Loucy (cell line): ENCODE data around the gene SHROOM3.

Experiments used
- H2AFZ ChIP-seq: fragments of 200-600 bp; sonication (generic); 2 replicates; pipeline ENCODE4 v1.6.0; 2016; ENCODE audit warnings: antibody characterized with exemption, mild to moderate bottlenecking, low read length, moderate library complexity
- H3F3A ChIP-seq: fragments of 200-600 bp; 2 replicates; pipeline ENCODE4 v1.6.0; 2016; ENCODE audit warnings: antibody characterized with exemption, low read depth, mild to moderate bottlenecking
- H3K27me3 ChIP-seq: fragments of 200-600 bp; sonication (generic); 2 replicates; pipeline ENCODE4 v1.6.1; 2014; ENCODE audit warnings: low read length, mild to moderate bottlenecking; ENCODE audit not compliant: insufficient read depth, poor library complexity, severe bottlenecking
- H3K36me3 ChIP-seq: fragments of 200-600 bp; sonication (generic); 2 replicates; pipeline ENCODE4 v1.6.1; 2016; ENCODE audit warnings: low read length; ENCODE audit not compliant: insufficient read depth
- H3K4me1 ChIP-seq: fragments of 200-600 bp; sonication (generic); 2 replicates; pipeline ENCODE4 v1.5.1; 2014; ENCODE audit warnings: low read length, mild to moderate bottlenecking; ENCODE audit not compliant: insufficient read depth, poor library complexity, severe bottlenecking
- H3K4me2 ChIP-seq: fragments of 200-600 bp; sonication (generic); 2 replicates; pipeline ENCODE4 v1.6.0; 2014; ENCODE audit warnings: antibody characterized with exemption, low read length, low read depth, mild to moderate bottlenecking; ENCODE audit not compliant: poor library complexity, severe bottlenecking
- H3K4me3 ChIP-seq: fragments of 200-600 bp; sonication (generic); 2 replicates; pipeline ENCODE4 v1.5.1; 2014; ENCODE audit warnings: low read length, mild to moderate bottlenecking, mixed read lengths; ENCODE audit not compliant: poor library complexity, severe bottlenecking
- H3K79me2 ChIP-seq: fragments of 200-600 bp; sonication (generic); 2 replicates; pipeline ENCODE4 v1.6.1; 2014; ENCODE audit warnings: low read length; ENCODE audit not compliant: insufficient read depth
- H3K9ac ChIP-seq: fragments of 200-600 bp; sonication (generic); 2 replicates; pipeline ENCODE4 v1.6.0; 2014; ENCODE audit warnings: mild to moderate bottlenecking, low read depth, low read length, moderate library complexity; ENCODE audit not compliant: poor library complexity, severe bottlenecking
- H3K9me2 ChIP-seq: fragments of 200-600 bp; sonication (generic); replicated peaks from 2 replicates; pipeline ENCODE4 v1.6.1; 2016; ENCODE audit warnings: low read depth, low read length, mixed read lengths
- H3K9me3 ChIP-seq: fragments of 200-600 bp; sonication (generic); 2 replicates; pipeline ENCODE4 v1.6.1; 2014; ENCODE audit warnings: mild to moderate bottlenecking, antibody characterized with exemption, low read length, low read depth; ENCODE audit not compliant: insufficient read depth
- H4K20me1 ChIP-seq: fragments of 200-600 bp; sonication (generic); 2 replicates; pipeline ENCODE4 v1.6.0; 2014; ENCODE audit warnings: antibody characterized with exemption, low read length, mild to moderate bottlenecking; ENCODE audit not compliant: insufficient read depth, poor library complexity, severe bottlenecking
- EZH2phosphoT487 ChIP-seq: fragments of 200-600 bp; IDR thresholded peaks from 2 replicates; pipeline ENCODE4 v1.6.1; 2018; ENCODE audit warnings: antibody characterized with exemption, mild to moderate bottlenecking, moderate library complexity, borderline replicate concordance
- TF ChIP-seq, protein P1 (sequence below): fragments of 200-600 bp; sonication (generic); conservative IDR thresholded peaks from 2 replicates; pipeline ENCODE4 v1.5.1; 2014; ENCODE audit warnings: mild to moderate bottlenecking, antibody characterized with exemption, low read length

SHROOM3 gene

DNA sequence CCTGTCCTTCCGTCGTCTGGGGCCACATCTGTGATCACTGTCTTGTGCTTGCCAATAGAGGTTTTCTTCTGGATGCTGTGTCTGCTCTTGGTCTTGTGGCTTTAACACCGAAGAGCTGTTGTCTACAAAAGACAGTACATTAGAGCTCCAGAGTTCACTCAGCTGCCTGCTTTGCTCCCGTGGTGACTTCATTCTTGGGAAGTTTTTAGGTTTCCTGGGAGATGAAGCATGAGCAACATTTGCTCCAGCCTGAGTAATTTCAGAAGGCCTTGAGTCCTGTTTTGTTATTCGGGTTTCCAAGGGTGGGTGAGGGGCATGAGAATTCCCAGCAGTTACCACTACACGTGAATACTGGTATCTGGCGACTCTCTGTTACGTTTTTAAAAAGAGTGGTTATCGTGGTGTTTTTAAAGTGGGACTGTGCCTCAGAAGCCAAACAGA, 189.2 kb downstream of the SHROOM3 start:
- Histone ChIP-seq H2AFZ (no peak overlapping the region), H3K9me2 (no peaks in the 10 kb centered on the region), H3K4me1 (peaks cover 39% of the 10 kb centered on the region), H3K4me2 (no peak overlapping the region), H3K36me3 (no peaks in the 10 kb centered on the region), H3K9ac (no peak overlapping the region), H4K20me1 (no peaks in the 10 kb centered on the region), H3K79me2 (no peaks in the 10 kb centered on the region), H3K4me3 (no peak overlapping the region), H3F3A (peaks cover 2% of the 10 kb centered on the region; the same call in 1 of the 2 replicates), H3K9me3 (no peaks in the 10 kb centered on the region), H3K27me3 (no peaks in the 10 kb centered on the region)
- TF ChIP-seq, protein P1, sequence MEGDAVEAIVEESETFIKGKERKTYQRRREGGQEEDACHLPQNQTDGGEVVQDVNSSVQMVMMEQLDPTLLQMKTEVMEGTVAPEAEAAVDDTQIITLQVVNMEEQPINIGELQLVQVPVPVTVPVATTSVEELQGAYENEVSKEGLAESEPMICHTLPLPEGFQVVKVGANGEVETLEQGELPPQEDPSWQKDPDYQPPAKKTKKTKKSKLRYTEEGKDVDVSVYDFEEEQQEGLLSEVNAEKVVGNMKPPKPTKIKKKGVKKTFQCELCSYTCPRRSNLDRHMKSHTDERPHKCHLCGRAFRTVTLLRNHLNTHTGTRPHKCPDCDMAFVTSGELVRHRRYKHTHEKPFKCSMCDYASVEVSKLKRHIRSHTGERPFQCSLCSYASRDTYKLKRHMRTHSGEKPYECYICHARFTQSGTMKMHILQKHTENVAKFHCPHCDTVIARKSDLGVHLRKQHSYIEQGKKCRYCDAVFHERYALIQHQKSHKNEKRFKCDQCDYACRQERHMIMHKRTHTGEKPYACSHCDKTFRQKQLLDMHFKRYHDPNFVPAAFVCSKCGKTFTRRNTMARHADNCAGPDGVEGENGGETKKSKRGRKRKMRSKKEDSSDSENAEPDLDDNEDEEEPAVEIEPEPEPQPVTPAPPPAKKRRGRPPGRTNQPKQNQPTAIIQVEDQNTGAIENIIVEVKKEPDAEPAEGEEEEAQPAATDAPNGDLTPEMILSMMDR = no peak
- TF ChIP-seq EZH2phosphoT487 = no peak

DNA sequence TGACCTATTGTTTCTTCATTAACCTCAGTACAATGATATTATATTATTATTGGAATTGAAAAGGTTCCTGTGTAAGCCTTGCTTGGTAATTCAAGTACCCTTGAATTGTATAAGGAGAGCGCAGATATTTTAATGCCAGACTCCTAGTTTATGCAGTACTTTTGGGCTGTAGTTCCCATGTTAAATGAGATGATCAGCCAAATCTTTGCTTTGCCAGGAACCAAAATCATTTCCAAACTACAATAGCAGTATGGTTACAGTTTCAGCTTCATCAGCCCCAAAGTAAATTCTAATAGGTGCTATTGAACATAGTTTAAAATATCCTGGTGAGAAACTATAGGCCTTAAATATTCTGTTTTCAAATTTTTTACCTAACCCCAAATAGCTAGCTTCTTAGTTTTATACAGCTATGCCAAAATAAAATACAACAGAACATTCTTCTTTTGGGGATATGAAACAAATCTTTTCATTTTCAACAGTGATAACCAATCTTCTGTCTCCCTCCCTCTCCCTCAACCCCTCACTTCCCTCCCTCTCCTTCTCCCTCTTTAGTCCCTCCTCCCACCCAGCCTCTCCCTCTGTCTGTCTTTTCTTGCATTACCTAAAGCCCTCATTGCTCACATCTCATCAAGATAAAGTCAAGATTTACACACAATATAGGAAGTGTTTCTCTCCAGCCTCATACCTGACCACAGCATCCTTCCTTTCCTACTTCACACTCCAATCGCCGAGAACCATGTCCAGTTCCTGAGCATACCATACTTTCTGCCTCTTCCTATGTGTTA, 190.1 kb downstream of the SHROOM3 start:
- no peak overlapping the region for H3K9ac ChIP-seq
- peaks cover 2% of the 10 kb centered on the region; the same call in 1 of the 2 replicates for H3F3A ChIP-seq
- H3K4me1 ChIP-seq = peaks cover 47% of the 10 kb centered on the region
- H3K79me2 ChIP-seq = no peaks in the 10 kb centered on the region
- H3K27me3 ChIP-seq = no peaks in the 10 kb centered on the region
- H2AFZ ChIP-seq = no peak overlapping the region
- no peaks in the 10 kb centered on the region for H4K20me1 ChIP-seq
- H3K9me2 ChIP-seq = no peaks in the 10 kb centered on the region
- H3K4me2 ChIP-seq = no peak overlapping the region
- H3K36me3 ChIP-seq = no peaks in the 10 kb centered on the region
- no peak overlapping the region for H3K4me3 ChIP-seq
- no peaks in the 10 kb centered on the region for H3K9me3 ChIP-seq
- no peak for TF ChIP-seq EZH2phosphoT487
- TF ChIP-seq, protein P1 = no peak

DNA sequence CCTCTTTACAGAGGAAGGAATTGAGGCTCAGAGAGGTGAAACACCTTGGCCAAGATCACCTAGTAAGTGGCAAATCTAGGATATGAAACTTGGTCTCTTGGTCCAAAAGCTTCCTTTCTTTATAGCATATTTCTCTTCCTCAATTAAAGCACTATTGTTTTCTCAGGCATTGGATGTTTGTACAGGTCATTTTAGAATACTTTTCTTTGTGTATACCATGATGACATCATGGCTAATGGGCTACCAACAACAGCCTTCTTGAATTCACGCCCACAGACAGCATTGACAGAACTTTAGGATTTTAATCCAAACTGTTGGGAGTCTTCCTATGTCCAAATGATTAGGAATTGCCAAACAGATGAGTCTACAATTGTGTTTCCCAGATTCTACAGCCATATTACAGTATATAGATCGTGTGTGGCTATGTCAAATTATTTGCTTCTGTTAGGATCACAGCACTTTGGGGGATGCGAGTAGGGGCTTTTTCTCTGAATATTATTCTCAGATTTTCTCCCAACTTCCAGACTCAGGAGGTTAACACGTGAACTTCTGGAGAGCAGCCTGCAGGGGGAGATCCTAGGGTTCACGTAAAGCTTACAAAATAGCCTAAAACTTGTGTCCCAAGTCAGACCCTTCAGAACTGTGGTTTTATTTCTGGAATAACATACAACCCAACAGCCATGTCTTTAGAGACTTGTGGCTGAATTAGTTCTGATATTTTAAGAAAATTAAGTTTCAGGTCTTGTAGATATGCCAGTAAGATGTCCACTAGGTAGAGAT, 191.8 kb downstream of the SHROOM3 start:
- Histone ChIP-seq H3K79me2 (no peaks in the 10 kb centered on the region), H3K9me2 (no peaks in the 10 kb centered on the region), H4K20me1 (no peaks in the 10 kb centered on the region), H2AFZ (no peak overlapping the region), H3K4me3 (no peak overlapping the region), H3K36me3 (no peaks in the 10 kb centered on the region), H3K4me2 (no peak overlapping the region), H3K9me3 (no peaks in the 10 kb centered on the region), H3K4me1 (peaks cover 38% of the 10 kb centered on the region), H3F3A (peaks cover 2% of the 10 kb centered on the region; the same call in 1 of the 2 replicates), H3K27me3 (no peaks in the 10 kb centered on the region), H3K9ac (no peak overlapping the region)
- TF ChIP-seq, protein P1 = peak; percentile 65
- TF ChIP-seq EZH2phosphoT487 = no peak
